ENCODE results near the gene CUTC. TPM values are rescaled to one million over a fixed set of nuclear protein-coding genes. Genes with fewer than 3 reads are reported as not detected.

The CUTC gene
- total RNA-seq, 1 experiment from 2014 or later = 21.6 TPM

DNA sequence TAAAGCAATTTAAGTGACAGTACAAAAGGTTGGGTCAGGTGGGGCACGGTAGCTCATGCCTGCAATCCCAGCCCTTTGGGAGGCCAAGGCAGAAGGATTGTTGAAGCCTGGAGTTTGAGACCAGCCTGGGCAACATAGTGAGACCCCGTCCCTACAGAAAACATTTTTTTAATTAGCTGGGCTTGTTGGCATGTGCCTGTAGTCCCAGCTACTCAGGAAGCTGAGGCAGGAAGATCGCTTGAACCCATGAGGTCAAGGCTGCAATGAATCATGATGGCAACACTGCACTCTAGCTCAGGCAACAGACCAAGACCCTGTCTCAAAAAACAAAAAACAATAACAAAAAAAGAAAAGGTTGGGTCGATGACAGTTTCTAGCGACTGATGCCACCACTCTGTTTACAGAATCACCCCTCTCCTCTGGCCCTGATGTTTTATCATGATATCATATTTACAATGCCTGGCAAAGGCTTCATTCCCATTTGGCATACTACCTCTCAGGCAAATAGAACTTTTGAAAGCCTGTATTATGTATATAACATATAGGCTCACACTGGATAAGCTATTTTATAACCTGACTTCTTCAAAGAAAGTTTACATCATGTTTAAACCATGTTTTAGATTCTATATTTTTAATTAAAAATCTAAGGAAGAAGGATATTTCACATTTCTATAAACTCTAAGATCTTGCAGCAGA is 49.8 kb downstream of the CUTC start:
- no peaks in the 10 kb centered on the region for H3K79me2 ChIP-seq (ENCODE audit: insufficient read depth, low read length)
- no peaks in the 10 kb centered on the region for H3K79me1 ChIP-seq (ENCODE audit: insufficient read depth, low read depth, low read length, poor library complexity, severe bottlenecking)
- Mint-ChIP-seq H3K9me3 (peaks cover 0 to 3% of the 10 kb centered on the region in 2 experiments; a peak in 2 of 5 replicates), H3K4me1 (peaks cover 32 to 34% of the 10 kb centered on the region in 2 experiments), H3K4me3 (no peak overlapping the region), H3K27ac (no peak overlapping the region), H3K36me3 (ENCODE audit: insufficient read depth in 1 of 3, low read depth in 3 of 3) (no peaks in the 10 kb centered on the region), H3K27me3 (ENCODE audit: low read depth) (0 out of 2 replicates have a peak, but pooled peaks cover 1% of the 10 kb centered on the region)
- TF ChIP-seq, protein P1, sequence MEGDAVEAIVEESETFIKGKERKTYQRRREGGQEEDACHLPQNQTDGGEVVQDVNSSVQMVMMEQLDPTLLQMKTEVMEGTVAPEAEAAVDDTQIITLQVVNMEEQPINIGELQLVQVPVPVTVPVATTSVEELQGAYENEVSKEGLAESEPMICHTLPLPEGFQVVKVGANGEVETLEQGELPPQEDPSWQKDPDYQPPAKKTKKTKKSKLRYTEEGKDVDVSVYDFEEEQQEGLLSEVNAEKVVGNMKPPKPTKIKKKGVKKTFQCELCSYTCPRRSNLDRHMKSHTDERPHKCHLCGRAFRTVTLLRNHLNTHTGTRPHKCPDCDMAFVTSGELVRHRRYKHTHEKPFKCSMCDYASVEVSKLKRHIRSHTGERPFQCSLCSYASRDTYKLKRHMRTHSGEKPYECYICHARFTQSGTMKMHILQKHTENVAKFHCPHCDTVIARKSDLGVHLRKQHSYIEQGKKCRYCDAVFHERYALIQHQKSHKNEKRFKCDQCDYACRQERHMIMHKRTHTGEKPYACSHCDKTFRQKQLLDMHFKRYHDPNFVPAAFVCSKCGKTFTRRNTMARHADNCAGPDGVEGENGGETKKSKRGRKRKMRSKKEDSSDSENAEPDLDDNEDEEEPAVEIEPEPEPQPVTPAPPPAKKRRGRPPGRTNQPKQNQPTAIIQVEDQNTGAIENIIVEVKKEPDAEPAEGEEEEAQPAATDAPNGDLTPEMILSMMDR (conservative IDR thresholded peaks at IDR 0.05) = no peak
- no peak overlapping the region for H2AFZ ChIP-seq (ENCODE audit: low read length)
- no peak overlapping the region for H2BK120ac ChIP-seq (ENCODE audit: low read depth, low read length, poor library complexity, severe bottlenecking)
- H3K23ac ChIP-seq (ENCODE audit: insufficient read length, low read depth, low read length) = no peak overlapping the region
- no peak overlapping the region for H4K8ac ChIP-seq (replicated peaks; ENCODE audit: insufficient read length, low read depth, low read length)
- no peak overlapping the region for H3K14ac ChIP-seq (ENCODE audit: insufficient read depth, low read length)
- no peak overlapping the region for H3K4me2 ChIP-seq (ENCODE audit: insufficient read depth, insufficient read length, low read length)
- no peak overlapping the region for H2BK20ac ChIP-seq (ENCODE audit: low read depth, low read length, poor library complexity, severe bottlenecking)
- no peak overlapping the region for H3K4ac ChIP-seq (ENCODE audit: low read depth, low read length)
- no peak overlapping the region for H2BK12ac ChIP-seq (ENCODE audit: insufficient read length, low read depth, low read length)
- H4K20me1 ChIP-seq (ENCODE audit: control insufficient read depth, insufficient read depth, insufficient read length) = no peaks in the 10 kb centered on the region
- no peak overlapping the region for H3K18ac ChIP-seq (ENCODE audit: insufficient read length, low read depth, low read length)
- no CpG with 5 or more reads among the region's 5 CpGs for WGBS (ENCODE audit: extremely low coverage, insufficient read length, low lambda C conversion rate)
- no peak overlapping the region for H3T11ph ChIP-seq (ENCODE audit: low read length)
- no peak overlapping the region for H4K5ac ChIP-seq (ENCODE audit: insufficient read length, low read depth, low read length)
- no peak for DNase-seq
- no peak overlapping the region for H2BK5ac ChIP-seq (ENCODE audit: insufficient read length, low read length)
- no peak overlapping the region for H3K27ac ChIP-seq (ENCODE audit: insufficient read length, low read depth, low read length)
- H3K9me3 ChIP-seq (ENCODE audit: control insufficient read depth, low read depth, low read length) = no peaks in the 10 kb centered on the region
- no peak overlapping the region for H2BK15ac ChIP-seq (ENCODE audit: low read depth, low read length)
- no peak overlapping the region for H3K9ac ChIP-seq (ENCODE audit: extremely low read depth, insufficient read length, low read length)
- peaks cover 9% of the 10 kb centered on the region for H3K4me1 ChIP-seq (ENCODE audit: insufficient read depth, low read length)
- no peak overlapping the region for H4K91ac ChIP-seq (ENCODE audit: insufficient read length, low read depth, low read length)
- no peaks in the 10 kb centered on the region for H3K27me3 ChIP-seq (ENCODE audit: insufficient read depth, low read length)
- H2AK5ac ChIP-seq (ENCODE audit: insufficient read length, low read length) = no peak overlapping the region
- H3K56ac ChIP-seq (ENCODE audit: insufficient read length, low read depth, low read length) = no peak overlapping the region
- no peaks in the 10 kb centered on the region for H3K23me2 ChIP-seq (ENCODE audit: insufficient read length, low read depth, low read length, poor library complexity, severe bottlenecking)

Measured in H9 (cell line).